Vagina (tissue), 2 donors: ENCODE measurements around the gene ATOSB. TPM values are rescaled to one million over a fixed set of nuclear protein-coding genes. Genes with fewer than 3 reads are reported as not detected.

Experiments used
- DNase-seq, 2 donors: peaks; one replicate each; pipeline ENCODE4 v3.0.0-alpha.2; 2017; ENCODE audit errors: extremely low spot score in 2 of 2
- H3K27ac ChIP-seq: fragments of 200-600 bp; sonication (generic); one replicate; pipeline ENCODE4 v1.5.1; 2019
- H3K27me3 ChIP-seq: fragments of 200-600 bp; sonication (generic); one replicate; pipeline ENCODE4 v1.5.1; 2019
- H3K36me3 ChIP-seq, 2 donors: fragments of 200-600 bp; sonication (generic); one replicate each; pipeline ENCODE4 v1.5.1; 2017 to 2019
- H3K4me1 ChIP-seq: fragments of 200-600 bp; sonication (generic); one replicate; pipeline ENCODE4 v1.5.1; 2019
- H3K4me3 ChIP-seq, 2 donors: fragments of 200-600 bp; sonication (generic); 1 replicate in 1 of 2; 2 replicates in 1 of 2; pipeline ENCODE4 v1.5.1; 2016 to 2019
- H3K9me3 ChIP-seq: fragments of 200-600 bp; sonication (generic); one replicate; pipeline ENCODE4 v1.5.1; 2019
- CTCF ChIP-seq, 3 experiments: fragments of 450-650 bp in 2 of 3; fragments of 200-600 bp in 1 of 3; sonication (generic) in 1 of 3; IDR thresholded peaks; one replicate each; pipeline ENCODE4 v1.5.1; 2017 to 2019; ENCODE audit warnings: antibody characterized with exemption in 3 of 3, mild to moderate bottlenecking in 2 of 3, moderate library complexity in 2 of 3
- POLR2A ChIP-seq, 2 donors: fragments of 450-650 bp; IDR thresholded peaks; one replicate each; pipeline ENCODE4 v1.6.1; 2017; ENCODE audit warnings: antibody characterized with exemption in 2 of 2, mild to moderate bottlenecking in 2 of 2, moderate library complexity in 2 of 2
- POLR2AphosphoS5 ChIP-seq, 2 donors: sonication (generic); formaldehyde crosslinking; IDR thresholded peaks; one replicate each; pipeline ENCODE4 v1.9.0; 2017; ENCODE audit warnings: antibody characterized with exemption in 2 of 2, mild to moderate bottlenecking in 2 of 2, low read depth in 1 of 2; ENCODE audit not compliant: insufficient read depth in 1 of 2
- intact Hi-C: fragments of 100-400 bp; cut with DNase I; formaldehyde crosslinking; loops from one replicate; pipeline ENCODE4 v1.15.1; 2023
- total RNA-seq: library from RNA; depleted of rRNA; stranded (reverse); fragments of >200 nt; gene quantifications from one replicate; pipeline ENCODE4 v1.2.3, GENCODE V29; 2016

The ATOSB gene
- total RNA-seq, 1 donor from 2014 or later = 11.5 TPM

DNA sequence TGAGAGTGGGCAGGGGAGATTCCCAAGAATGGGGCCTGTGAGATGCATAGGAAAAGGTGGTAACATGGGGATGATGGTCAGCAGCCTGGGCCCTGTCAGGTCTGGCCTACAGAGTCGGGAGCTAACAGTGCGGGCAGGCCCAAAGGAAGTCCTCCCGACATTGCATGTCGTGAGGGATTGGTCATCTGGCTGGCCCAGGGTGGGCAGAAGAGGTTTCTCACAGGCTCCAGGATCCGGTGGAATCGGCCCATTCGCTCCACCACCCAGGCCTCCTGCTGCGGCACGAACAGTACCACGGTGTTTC, 13.2 kb downstream of the ATOSB start:
- peaks cover 21% of the 10 kb centered on the region for H3K4me1 ChIP-seq

GRCh38 chr9:35097573-35097972, 18.1 kb downstream of the ATOSB start:
- H3K36me3 ChIP-seq = peaks cover 0 to 26% of the 10 kb centered on the region in 2 donors
- intact Hi-C loops = no loop called here

More for the DNA sequence above, 13.2 kb downstream of the ATOSB start:
- no peak for TF ChIP-seq POLR2A (IDR thresholded peaks at IDR 0.05)
- no peak for TF ChIP-seq POLR2AphosphoS5 (IDR thresholded peaks at IDR 0.05; ENCODE audit: insufficient read depth in 1 of 2, low read depth in 1 of 2)
- no peak for TF ChIP-seq CTCF (IDR thresholded peaks at IDR 0.05)
- H3K27ac ChIP-seq = peak overlapping the region; percentile 77
- H3K36me3 ChIP-seq = peaks cover 0 to 45% of the 10 kb centered on the region in 2 donors
- DNase-seq = no peak
- intact Hi-C loops = no loop called here
- H3K27me3 ChIP-seq = no peaks in the 10 kb centered on the region
- peak overlapping the region; percentile 72 to 90 for H3K4me3 ChIP-seq
- H3K9me3 ChIP-seq = no peaks in the 10 kb centered on the region

GRCh38 chr9:35096035-35096849, 19.4 kb downstream of the ATOSB start, which contains the start of gene PIGO:
Gene PIGO, minus strand, starts transcription at chr9:35096591. Its CDS starts 1,026 bp downstream, at chr9:35095565.
- peak within 1 kb of the TSS; percentile 70 to 75 for H3K4me3 ChIP-seq
- intact Hi-C loops = no loop called here
- peaks cover 12% of the 10 kb centered on the region for H3K4me1 ChIP-seq
- no peaks in the 10 kb centered on the region for H3K27me3 ChIP-seq
- H3K9me3 ChIP-seq = no peaks in the 10 kb centered on the region
- no peak for DNase-seq
- H3K27ac ChIP-seq = peak within 1 kb of the TSS; percentile 90
- peaks cover 0 to 39% of the 10 kb centered on the region in 2 donors for H3K36me3 ChIP-seq
- TF ChIP-seq CTCF (IDR thresholded peaks at IDR 0.05) = peak; percentile 42 to 91 (median 65)
- peak in 1 of 2 donors; percentile 90 for TF ChIP-seq POLR2AphosphoS5 (IDR thresholded peaks at IDR 0.05; ENCODE audit: insufficient read depth in 1 of 2, low read depth in 1 of 2)
- peak in 1 of 2 donors; percentile 15 for TF ChIP-seq POLR2A (IDR thresholded peaks at IDR 0.05)

More at GRCh38 chr9:35097573-35097972, 18.1 kb downstream of the ATOSB start:
- Histone ChIP-seq H3K4me3 (no peak overlapping the region), H3K4me1 (peaks cover 25% of the 10 kb centered on the region), H3K27me3 (no peaks in the 10 kb centered on the region), H3K27ac (no peak overlapping the region), H3K9me3 (no peaks in the 10 kb centered on the region)
- no peak for DNase-seq
- TF ChIP-seq CTCF (IDR thresholded peaks at IDR 0.05) (no peak), POLR2A (IDR thresholded peaks at IDR 0.05) (no peak), POLR2AphosphoS5 (IDR thresholded peaks at IDR 0.05; ENCODE audit: insufficient read depth in 1 of 2, low read depth in 1 of 2) (no peak)

GRCh38 chr9:35091536-35091935, 24.1 kb downstream of the ATOSB start:
- H3K36me3 ChIP-seq = peaks cover 0 to 59% of the 10 kb centered on the region in 2 donors
- peaks cover 12% of the 10 kb centered on the region for H3K4me1 ChIP-seq
- no peaks in the 10 kb centered on the region for H3K27me3 ChIP-seq
- H3K4me3 ChIP-seq = no peak overlapping the region
- DNase-seq = no peak
- no peaks in the 10 kb centered on the region for H3K9me3 ChIP-seq
- TF ChIP-seq POLR2AphosphoS5 (IDR thresholded peaks at IDR 0.05; ENCODE audit: insufficient read depth in 1 of 2, low read depth in 1 of 2) = no peak
- TF ChIP-seq POLR2A (IDR thresholded peaks at IDR 0.05) = no peak
- no peak for TF ChIP-seq CTCF (IDR thresholded peaks at IDR 0.05)
- intact Hi-C loops = loop anchor here (5.0 kb wide), 1 partner anchor 194 kb away; a partner anchor contains a TSS
- H3K27ac ChIP-seq = no peak overlapping the region

DNA sequence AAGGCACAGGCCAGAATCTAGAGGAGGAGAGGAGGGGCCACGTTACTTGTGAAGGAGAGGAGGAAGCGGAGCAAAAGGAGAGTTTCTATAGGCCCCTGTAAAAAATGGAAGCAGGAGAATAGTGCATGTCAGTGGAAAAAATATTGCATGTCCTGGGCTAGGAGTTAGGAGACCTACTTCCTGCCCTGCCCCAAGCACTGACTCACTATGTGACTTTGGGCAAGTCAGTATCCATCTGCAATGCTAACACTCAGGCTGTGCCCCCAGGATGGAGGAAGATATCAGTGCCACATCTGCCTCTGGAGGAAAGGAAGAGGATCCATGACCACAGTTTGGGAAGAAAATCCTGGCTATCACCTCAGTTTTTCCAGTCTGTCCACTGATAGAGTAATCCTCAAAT, 26.2 kb downstream of the ATOSB start:
- Histone ChIP-seq H3K9me3 (no peaks in the 10 kb centered on the region), H3K36me3 (peaks cover 0 to 59% of the 10 kb centered on the region in 2 donors), H3K27ac (no peak overlapping the region), H3K27me3 (no peaks in the 10 kb centered on the region), H3K4me1 (no peaks in the 10 kb centered on the region), H3K4me3 (no peak overlapping the region)
- TF ChIP-seq POLR2A (IDR thresholded peaks at IDR 0.05) (no peak), POLR2AphosphoS5 (IDR thresholded peaks at IDR 0.05; ENCODE audit: insufficient read depth in 1 of 2, low read depth in 1 of 2) (no peak), CTCF (IDR thresholded peaks at IDR 0.05) (no peak)
- no peak for DNase-seq
- intact Hi-C loops = no loop called here
